Osteoblast (primary cell): ENCODE data around the gene ESR1. TPM values are rescaled to one million over a fixed set of nuclear protein-coding genes. Genes with fewer than 3 reads are reported as not detected.
"Not testable (repeated sequence)": the region's sequence is repeated elsewhere in the genome, so short reads cannot be mapped to it uniquely, and the experiment has no call there.

Experiments
- DNase-seq: peaks from one replicate; pipeline ENCODE4 v3.0.0; 2011; ENCODE audit warnings: low spot score, mixed read lengths; ENCODE audit not compliant: insufficient read length; ENCODE audit errors: missing footprints
- H2AFZ ChIP-seq: 2 replicates; pipeline ENCODE4 v1.6.0; 2011; ENCODE audit warnings: mild to moderate bottlenecking, low read length
- H3K27ac ChIP-seq: 2 replicates; pipeline ENCODE4 v1.5.1; 2011; ENCODE audit warnings: mild to moderate bottlenecking, low read depth, low read length, moderate library complexity
- H3K27me3 ChIP-seq: 2 replicates; pipeline ENCODE4 v1.6.0; 2012; ENCODE audit warnings: mild to moderate bottlenecking, control low read depth, inconsistent platforms, low read length, moderate library complexity; ENCODE audit not compliant: insufficient read depth
- H3K36me3 ChIP-seq: 2 replicates; pipeline ENCODE4 v1.5.1; 2011; ENCODE audit warnings: mild to moderate bottlenecking, low read length, control low read depth, moderate library complexity; ENCODE audit not compliant: insufficient read depth
- H3K4me1 ChIP-seq: 2 replicates; pipeline ENCODE4 v1.5.1; 2011; ENCODE audit warnings: mild to moderate bottlenecking, low read length, control low read depth, moderate library complexity; ENCODE audit not compliant: insufficient read depth
- H3K4me2 ChIP-seq: 2 replicates; pipeline ENCODE4 v1.6.0; 2011; ENCODE audit warnings: mild to moderate bottlenecking, low read length; ENCODE audit not compliant: insufficient read depth
- H3K4me3 ChIP-seq: fragments of 200-600 bp; sonication (generic); 3 replicates; pipeline ENCODE4 v1.5.1; 2012; ENCODE audit warnings: mild to moderate bottlenecking, low read length, inconsistent platforms; ENCODE audit not compliant: insufficient read depth
- H3K79me2 ChIP-seq: 2 replicates; pipeline ENCODE4 v1.6.0; 2012; ENCODE audit warnings: mild to moderate bottlenecking, low read length, control low read depth, inconsistent platforms; ENCODE audit not compliant: insufficient read depth
- H3K9me3 ChIP-seq: 2 replicates; pipeline ENCODE4 v1.5.1; 2011; ENCODE audit warnings: low read depth, low read length, control low read depth
- H4K20me1 ChIP-seq: 2 replicates; pipeline ENCODE4 v1.6.0; 2012; ENCODE audit warnings: mild to moderate bottlenecking, low read length, control low read depth; ENCODE audit not compliant: insufficient read depth
- CTCF ChIP-seq: IDR thresholded peaks from 2 replicates; pipeline ENCODE4 v1.5.1; 2011; ENCODE audit warnings: mild to moderate bottlenecking, low read depth, low read length, moderate library complexity; ENCODE audit errors: extremely low read depth
- total RNA-seq: library from RNA; depleted of rRNA; stranded (reverse); fragments of >200 nt; gene quantifications from 2 replicates; pipeline ENCODE4 v1.2.3, GENCODE V29; 2012

ESR1 gene
- total RNA-seq, 1 donor: 3.3 TPM

- no peak overlapping the region for H3K4me3 ChIP-seq
- H3K4me2 ChIP-seq: no peak overlapping the region
- no peak overlapping the region for H2AFZ ChIP-seq
- no peaks in the 10 kb centered on the region for H3K9me3 ChIP-seq
- no peak overlapping the region for H3K27ac ChIP-seq
- TF ChIP-seq CTCF: no peak
- H3K27me3 ChIP-seq: no peaks in the 10 kb centered on the region
- DNase-seq: no peak
- no peaks in the 10 kb centered on the region for H3K79me2 ChIP-seq
- no peaks in the 10 kb centered on the region for H3K4me1 ChIP-seq
- no peaks in the 10 kb centered on the region for H3K36me3 ChIP-seq
- H4K20me1 ChIP-seq: no peaks in the 10 kb centered on the region
These were observed 216.1 kb downstream of the ESR1 start for GRCh38 chr6:152023613-152024012.

- H3K4me3 ChIP-seq: peak overlapping the region; percentile 17
These were observed 218.8 kb downstream of the ESR1 start for GRCh38 chr6:152026291-152026690.

GRCh38 chr6:152026744-152027143, 219.3 kb downstream of the ESR1 start:
- H3K79me2 ChIP-seq, H3K36me3 ChIP-seq, DNase-seq, H3K27ac ChIP-seq, H3K9me3 ChIP-seq, H3K4me3 ChIP-seq, H3K27me3 ChIP-seq, H4K20me1 ChIP-seq, H3K4me1 ChIP-seq: not testable (repeated sequence)
- H3K4me2 ChIP-seq: peak overlapping the region; percentile 49
- peak overlapping the region; percentile 25 for H2AFZ ChIP-seq

More at GRCh38 chr6:152026291-152026690, 218.8 kb downstream of the ESR1 start:
- Histone ChIP-seq H3K36me3 (no peaks in the 10 kb centered on the region), H3K27ac (no peak overlapping the region), H3K4me2 (peak overlapping the region; percentile 49), H4K20me1 (no peaks in the 10 kb centered on the region), H2AFZ (peak overlapping the region; percentile 64), H3K9me3 (no peaks in the 10 kb centered on the region), H3K79me2 (no peaks in the 10 kb centered on the region), H3K27me3 (no peaks in the 10 kb centered on the region), H3K4me1 (no peaks in the 10 kb centered on the region)
- peak; percentile 36 for DNase-seq
- no peak for TF ChIP-seq CTCF

GRCh38 chr6:152033765-152034164, 226.3 kb downstream of the ESR1 start:
- H2AFZ ChIP-seq, H4K20me1 ChIP-seq, H3K27me3 ChIP-seq, H3K4me1 ChIP-seq, H3K4me3 ChIP-seq, H3K36me3 ChIP-seq, H3K27ac ChIP-seq, H3K4me2 ChIP-seq, H3K79me2 ChIP-seq, DNase-seq, H3K9me3 ChIP-seq: not testable (repeated sequence)

- DNase-seq: no peak
- H3K79me2 ChIP-seq: no peaks in the 10 kb centered on the region
- no peak overlapping the region for H2AFZ ChIP-seq
- H3K4me3 ChIP-seq: no peak overlapping the region
- H3K36me3 ChIP-seq: no peaks in the 10 kb centered on the region
- H3K4me2 ChIP-seq: no peak overlapping the region
- H3K9me3 ChIP-seq: no peaks in the 10 kb centered on the region
- no peak for TF ChIP-seq CTCF
- H3K27me3 ChIP-seq: no peaks in the 10 kb centered on the region
- H4K20me1 ChIP-seq: no peaks in the 10 kb centered on the region
- H3K4me1 ChIP-seq: no peaks in the 10 kb centered on the region
- no peak overlapping the region for H3K27ac ChIP-seq
These were observed 227.1 kb downstream of the ESR1 start for GRCh38 chr6:152034631-152035030.
